ENCODE measurements around the gene APCDD1.

The APCDD1 gene

GRCh38 chr18:10432781-10433180, 21.7 kb upstream of the APCDD1 start:
- no peak for DNase-seq (ENCODE audit: low read depth)

- DNase-seq (ENCODE audit: low read depth): no peak
Measured at GRCh38 chr18:10436160-10436559, 18.3 kb upstream of the APCDD1 start.

GRCh38 chr18:10437837-10438236, 16.6 kb upstream of the APCDD1 start:
- no peak for DNase-seq (ENCODE audit: low read depth)

GRCh38 chr18:10439898-10440297, 14.5 kb upstream of the APCDD1 start:
- DNase-seq (ENCODE audit: low read depth): no peak

- no peak for DNase-seq (ENCODE audit: low read depth)
Measured at GRCh38 chr18:10440884-10441283, 13.6 kb upstream of the APCDD1 start.

- DNase-seq (ENCODE audit: low read depth): no peak
Measured at GRCh38 chr18:10441472-10441871, 13.0 kb upstream of the APCDD1 start.

GRCh38 chr18:10442551-10442971, 11.9 kb upstream of the APCDD1 start:
- no peak for DNase-seq (ENCODE audit: low read depth)

- no peak for DNase-seq (ENCODE audit: low read depth)
Measured at GRCh38 chr18:10443001-10443400, 11.4 kb upstream of the APCDD1 start.

- no peak for DNase-seq (ENCODE audit: low read depth)
Measured at GRCh38 chr18:10444314-10445006, 10.0 kb upstream of the APCDD1 start.

GRCh38 chr18:10449396-10449795, 5.0 kb upstream of the APCDD1 start:
- no peak for DNase-seq (ENCODE audit: low read depth)

- no peak for DNase-seq (ENCODE audit: low read depth)
Measured at GRCh38 chr18:10450986-10451385, 3.4 kb upstream of the APCDD1 start.

- DNase-seq (ENCODE audit: low read depth): no peak
Measured at GRCh38 chr18:10453261-10453805, 1.1 kb upstream of the APCDD1 start.

- DNase-seq (ENCODE audit: low read depth): no peak
Measured at GRCh38 chr18:10454681-10455557, 484 bp downstream of the APCDD1 start.

GRCh38 chr18:10455726-10456453, 1.5 kb downstream of the APCDD1 start:
- DNase-seq (ENCODE audit: low read depth): no peak

GRCh38 chr18:10456718-10457117, 2.3 kb downstream of the APCDD1 start:
- no peak for DNase-seq (ENCODE audit: low read depth)

GRCh38 chr18:10457128-10457527, 2.7 kb downstream of the APCDD1 start:
- no peak for DNase-seq (ENCODE audit: low read depth)

GRCh38 chr18:10457767-10458166, 3.3 kb downstream of the APCDD1 start:
- no peak for DNase-seq (ENCODE audit: low read depth)

- DNase-seq (ENCODE audit: low read depth): no peak
Measured at GRCh38 chr18:10458691-10459090, 4.3 kb downstream of the APCDD1 start.

GRCh38 chr18:10459587-10459986, 5.2 kb downstream of the APCDD1 start:
- no peak for DNase-seq (ENCODE audit: low read depth)

- no peak for DNase-seq (ENCODE audit: low read depth)
Measured at GRCh38 chr18:10460414-10461018, 6.1 kb downstream of the APCDD1 start.

- DNase-seq (ENCODE audit: low read depth): no peak
Measured at GRCh38 chr18:10461989-10462388, 7.6 kb downstream of the APCDD1 start.

GRCh38 chr18:10462597-10462996, 8.2 kb downstream of the APCDD1 start:
- no peak for DNase-seq (ENCODE audit: low read depth)
